Karpas-422 (cell line): Measurements from ENCODE around the gene MYCN. TPM values are rescaled to one million over a fixed set of nuclear protein-coding genes. Genes with fewer than 3 reads are reported as not detected.

Experiments used
- DNase-seq: peaks from one replicate; pipeline ENCODE4 v3.0.0-alpha.2; 2015
- H2AFZ ChIP-seq: fragments of 200-600 bp; sonication (generic); 2 replicates; pipeline ENCODE4 v1.6.1; 2014; ENCODE audit warnings: antibody characterized with exemption, low read length, mixed read lengths
- H3K27ac ChIP-seq: fragments of 200-600 bp; sonication (generic); 2 replicates; pipeline ENCODE4 v1.5.1; 2014; ENCODE audit warnings: mild to moderate bottlenecking, low read length, moderate library complexity
- H3K27me3 ChIP-seq: fragments of 200-600 bp; sonication (generic); 2 replicates; pipeline ENCODE4 v1.6.1; 2014; ENCODE audit warnings: low read length, mixed read lengths
- H3K36me3 ChIP-seq: fragments of 200-600 bp; sonication (generic); 2 replicates; pipeline ENCODE4 v1.6.1; 2014; ENCODE audit warnings: low read length, mixed read lengths; ENCODE audit not compliant: insufficient read depth
- H3K4me1 ChIP-seq: fragments of 200-600 bp; sonication (generic); 2 replicates; pipeline ENCODE4 v1.6.1; 2014; ENCODE audit warnings: mild to moderate bottlenecking, low read length, mixed read lengths
- H3K4me2 ChIP-seq: fragments of 200-600 bp; sonication (generic); 2 replicates; pipeline ENCODE4 v1.6.1; 2014; ENCODE audit warnings: low read length, low read depth, mild to moderate bottlenecking; ENCODE audit not compliant: poor library complexity, severe bottlenecking
- H3K4me3 ChIP-seq: fragments of 200-600 bp; sonication (generic); 2 replicates; pipeline ENCODE4 v1.5.1; 2014; ENCODE audit warnings: mild to moderate bottlenecking, antibody characterized with exemption, low read length, mixed read lengths
- H3K79me2 ChIP-seq: fragments of 200-600 bp; sonication (generic); 2 replicates; pipeline ENCODE4 v1.6.1; 2014; ENCODE audit warnings: mild to moderate bottlenecking, low read length, mixed read lengths
- H3K9ac ChIP-seq: fragments of 200-600 bp; sonication (generic); 2 replicates; pipeline ENCODE4 v1.6.0; 2014; ENCODE audit warnings: low read length
- H3K9me2 ChIP-seq: fragments of 200-600 bp; sonication (generic), shearing (Covaris generic); replicated peaks from 2 replicates; pipeline ENCODE4 v1.6.0; 2014; ENCODE audit warnings: mild to moderate bottlenecking, low read length, moderate library complexity; ENCODE audit not compliant: insufficient read depth
- H3K9me3 ChIP-seq: fragments of 300-700, 200-600 bp; sonication (generic); 2 replicates; pipeline ENCODE4 v1.6.1; 2014; ENCODE audit warnings: low read length, mixed read lengths
- H4K20me1 ChIP-seq: fragments of 200-600 bp; sonication (generic); 2 replicates; pipeline ENCODE4 v1.6.1; 2014; ENCODE audit warnings: mild to moderate bottlenecking, antibody characterized with exemption, low read length, low read depth; ENCODE audit not compliant: insufficient read depth
- total RNA-seq: library from RNA; depleted of rRNA; stranded (reverse); fragments of >200 nt; shearing (Covaris generic); gene quantifications from 2 replicates; pipeline ENCODE4 v1.2.3, GENCODE V29; 2014; ENCODE audit warnings: low replicate concordance

MYCN gene
- total RNA-seq, 1 experiment from 2014 or later, result not detected

DNA sequence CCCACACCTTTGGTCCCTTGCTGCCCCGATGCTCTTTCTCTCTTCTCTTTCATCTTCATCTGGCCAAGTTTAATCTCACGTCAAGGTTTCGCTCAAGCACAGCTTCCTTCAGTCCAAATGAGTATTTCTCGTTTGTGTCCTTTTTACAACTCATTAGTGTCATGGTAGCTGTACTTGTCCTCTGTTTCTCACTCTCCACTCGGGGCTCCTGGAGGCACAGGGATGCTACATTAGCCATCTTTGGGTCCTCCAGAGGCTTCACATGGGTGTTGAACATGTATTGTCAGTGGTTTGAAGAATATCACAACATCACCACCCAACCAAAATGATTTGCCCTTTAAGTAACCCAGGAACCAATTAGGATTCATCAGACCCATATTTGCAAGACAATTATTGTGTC is 30.4 kb downstream of the MYCN start:
- H3K9me2 ChIP-seq, result no peaks in the 10 kb centered on the region
- no peaks in the 10 kb centered on the region for H3K9me3 ChIP-seq
- H4K20me1 ChIP-seq, result no peaks in the 10 kb centered on the region
- no peak overlapping the region for H2AFZ ChIP-seq
- no peak for DNase-seq
- no peak overlapping the region for H3K27ac ChIP-seq
- no peak overlapping the region for H3K4me3 ChIP-seq
- H3K27me3 ChIP-seq, result no peaks in the 10 kb centered on the region
- H3K79me2 ChIP-seq, result no peaks in the 10 kb centered on the region
- H3K4me1 ChIP-seq, result no peaks in the 10 kb centered on the region
- H3K4me2 ChIP-seq, result no peak overlapping the region
- H3K9ac ChIP-seq, result no peak overlapping the region
- no peaks in the 10 kb centered on the region for H3K36me3 ChIP-seq

DNA sequence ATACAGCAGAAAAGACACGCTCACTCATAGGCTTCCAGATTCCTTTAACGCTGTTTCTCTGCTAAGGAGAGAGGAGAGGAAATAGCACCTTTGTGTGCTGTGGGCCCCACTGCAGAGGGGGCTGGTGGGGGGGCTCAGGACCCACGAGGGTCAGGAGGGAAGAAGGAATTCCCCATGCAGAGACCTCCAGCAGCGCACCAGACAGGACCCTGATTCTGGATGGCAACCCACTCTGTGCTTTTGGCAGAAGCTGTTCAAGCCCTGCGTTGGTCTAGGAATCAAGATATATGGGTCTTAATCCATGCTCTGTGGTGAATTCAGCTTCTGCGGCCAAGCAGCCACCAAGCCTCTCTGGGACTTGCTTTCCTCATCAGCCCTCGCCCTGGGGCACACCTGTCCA is 31.0 kb downstream of the MYCN start:
- Histone ChIP-seq H4K20me1 (no peaks in the 10 kb centered on the region), H3K79me2 (no peaks in the 10 kb centered on the region), H2AFZ (no peak overlapping the region), H3K27me3 (no peaks in the 10 kb centered on the region), H3K4me2 (no peak overlapping the region), H3K36me3 (no peaks in the 10 kb centered on the region), H3K4me1 (no peaks in the 10 kb centered on the region), H3K4me3 (no peak overlapping the region), H3K27ac (no peak overlapping the region), H3K9me2 (no peaks in the 10 kb centered on the region), H3K9me3 (no peaks in the 10 kb centered on the region), H3K9ac (no peak overlapping the region)
- no peak for DNase-seq

DNA sequence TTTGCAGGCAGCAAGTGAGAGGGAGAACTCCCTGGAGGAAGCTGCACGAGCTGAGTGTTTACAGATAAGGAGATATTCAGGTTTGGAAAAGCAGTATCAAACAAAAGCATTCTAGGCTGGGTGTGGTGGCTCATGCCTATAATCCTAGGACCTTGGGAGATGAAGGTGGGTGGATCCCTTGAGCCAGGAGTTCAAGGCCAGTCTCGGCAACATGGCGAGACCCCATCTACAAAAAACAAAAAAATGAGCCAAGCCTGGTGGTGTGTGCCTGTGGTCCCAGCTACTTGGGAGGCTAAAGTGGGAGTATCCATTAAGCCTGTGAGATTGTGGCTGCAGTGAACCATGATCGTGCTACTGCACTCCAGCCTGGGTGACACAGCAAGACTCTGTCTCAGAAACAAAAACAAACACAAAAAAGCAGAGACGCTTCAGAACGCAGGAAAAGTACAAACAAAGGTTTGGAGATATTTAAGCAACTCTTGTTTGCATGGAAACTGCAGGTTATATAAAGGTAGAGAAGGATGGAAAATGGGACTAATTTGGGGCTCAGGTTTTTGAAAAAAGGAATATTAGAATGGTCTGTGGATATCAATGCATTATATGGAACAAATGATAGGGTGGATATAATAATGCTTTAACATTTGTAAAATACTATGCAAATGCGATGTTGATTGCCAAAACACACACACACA is 31.6 kb downstream of the MYCN start:
- no peak overlapping the region for H2AFZ ChIP-seq
- DNase-seq, result no peak
- no peaks in the 10 kb centered on the region for H3K36me3 ChIP-seq
- no peak overlapping the region for H3K27ac ChIP-seq
- no peaks in the 10 kb centered on the region for H3K4me1 ChIP-seq
- H3K4me3 ChIP-seq, result no peak overlapping the region
- no peaks in the 10 kb centered on the region for H4K20me1 ChIP-seq
- H3K27me3 ChIP-seq, result no peaks in the 10 kb centered on the region
- H3K79me2 ChIP-seq, result no peaks in the 10 kb centered on the region
- H3K9ac ChIP-seq, result no peak overlapping the region
- no peak overlapping the region for H3K4me2 ChIP-seq
- H3K9me2 ChIP-seq, result no peaks in the 10 kb centered on the region
- H3K9me3 ChIP-seq, result no peaks in the 10 kb centered on the region

GRCh38 chr2:15973481-15974401 is 33.4 kb downstream of the MYCN start:
- no peak for DNase-seq
- Histone ChIP-seq H2AFZ (no peak overlapping the region), H4K20me1 (no peaks in the 10 kb centered on the region), H3K4me2 (no peak overlapping the region), H3K27ac (no peak overlapping the region), H3K9me2 (no peaks in the 10 kb centered on the region), H3K36me3 (no peaks in the 10 kb centered on the region), H3K27me3 (no peaks in the 10 kb centered on the region), H3K4me3 (no peak overlapping the region), H3K9me3 (no peaks in the 10 kb centered on the region), H3K79me2 (no peaks in the 10 kb centered on the region), H3K4me1 (no peaks in the 10 kb centered on the region), H3K9ac (no peak overlapping the region)

DNA sequence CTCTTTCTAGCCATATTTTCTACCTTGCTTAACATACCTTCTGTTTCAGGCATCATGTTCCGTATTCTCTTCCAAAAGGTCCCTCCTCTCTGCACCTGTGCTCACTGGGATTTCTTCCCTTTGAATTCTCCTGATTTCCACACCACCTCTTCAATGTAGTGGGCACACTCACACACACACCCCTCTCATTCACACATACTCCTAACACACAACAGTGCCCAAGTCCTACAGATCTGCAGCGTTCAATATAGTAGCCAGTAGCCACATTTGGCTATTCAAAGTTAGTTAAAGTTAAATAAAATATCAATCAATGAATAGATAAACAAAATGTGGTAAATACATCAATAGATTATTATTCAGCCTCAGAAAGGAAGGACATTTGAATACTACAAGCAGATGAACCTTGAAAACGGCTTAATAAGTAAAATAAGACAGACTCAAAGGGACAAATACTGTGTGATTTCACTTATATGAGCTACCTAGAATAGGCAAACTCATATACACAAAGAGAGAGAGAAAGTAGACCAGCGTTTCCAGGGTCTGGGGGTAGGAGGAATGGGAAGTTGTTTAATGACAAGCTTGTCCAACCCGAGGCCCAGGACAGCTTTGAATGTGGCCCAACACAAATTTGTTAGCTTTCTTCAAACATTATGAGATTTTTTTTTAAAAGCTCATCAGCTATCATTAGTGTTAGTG is 34.4 kb downstream of the MYCN start:
- no peak for DNase-seq
- H3K4me2 ChIP-seq, result no peak overlapping the region
- no peak overlapping the region for H3K4me3 ChIP-seq
- no peaks in the 10 kb centered on the region for H3K36me3 ChIP-seq
- H3K9me3 ChIP-seq, result no peaks in the 10 kb centered on the region
- no peaks in the 10 kb centered on the region for H3K9me2 ChIP-seq
- H3K4me1 ChIP-seq, result no peaks in the 10 kb centered on the region
- no peaks in the 10 kb centered on the region for H3K79me2 ChIP-seq
- no peaks in the 10 kb centered on the region for H4K20me1 ChIP-seq
- H3K27me3 ChIP-seq, result no peaks in the 10 kb centered on the region
- no peak overlapping the region for H3K27ac ChIP-seq
- H2AFZ ChIP-seq, result no peak overlapping the region
- H3K9ac ChIP-seq, result no peak overlapping the region

GRCh38 chr2:15975261-15975600 is 34.9 kb downstream of the MYCN start:
- Histone ChIP-seq H3K36me3 (no peaks in the 10 kb centered on the region), H3K4me1 (no peaks in the 10 kb centered on the region), H3K9me2 (no peaks in the 10 kb centered on the region), H3K27ac (no peak overlapping the region), H4K20me1 (no peaks in the 10 kb centered on the region), H3K27me3 (no peaks in the 10 kb centered on the region), H3K9ac (no peak overlapping the region), H3K79me2 (no peaks in the 10 kb centered on the region), H3K4me3 (no peak overlapping the region), H3K9me3 (no peaks in the 10 kb centered on the region), H2AFZ (no peak overlapping the region), H3K4me2 (no peak overlapping the region)
- no peak for DNase-seq

- Histone ChIP-seq H3K36me3 (no peaks in the 10 kb centered on the region), H3K4me3 (no peak overlapping the region), H3K27ac (no peak overlapping the region), H3K4me2 (no peak overlapping the region), H4K20me1 (no peaks in the 10 kb centered on the region), H3K79me2 (no peaks in the 10 kb centered on the region), H3K9ac (no peak overlapping the region), H3K27me3 (no peaks in the 10 kb centered on the region), H3K9me2 (no peaks in the 10 kb centered on the region), H3K4me1 (no peaks in the 10 kb centered on the region), H3K9me3 (no peaks in the 10 kb centered on the region), H2AFZ (no peak overlapping the region)
- no peak for DNase-seq
Measured at GRCh38 chr2:15975676-15976075, 35.3 kb downstream of the MYCN start.

- H3K79me2 ChIP-seq, result no peaks in the 10 kb centered on the region
- no peaks in the 10 kb centered on the region for H3K4me1 ChIP-seq
- no peaks in the 10 kb centered on the region for H3K36me3 ChIP-seq
- H3K4me2 ChIP-seq, result no peak overlapping the region
- no peaks in the 10 kb centered on the region for H3K9me3 ChIP-seq
- H3K27ac ChIP-seq, result no peak overlapping the region
- no peaks in the 10 kb centered on the region for H3K27me3 ChIP-seq
- H3K9ac ChIP-seq, result no peak overlapping the region
- no peak overlapping the region for H3K4me3 ChIP-seq
- no peaks in the 10 kb centered on the region for H4K20me1 ChIP-seq
- H3K9me2 ChIP-seq, result no peaks in the 10 kb centered on the region
- no peak overlapping the region for H2AFZ ChIP-seq
- no peak for DNase-seq
Measured at GRCh38 chr2:15976354-15976753, 36.0 kb downstream of the MYCN start.
